ENCODE results near the gene LRRC8D. TPM values are rescaled to one million over a fixed set of nuclear protein-coding genes. Genes with fewer than 3 reads are reported as not detected.
"Not testable (repeated sequence)": the region's sequence is repeated elsewhere in the genome, so short reads cannot be mapped to it uniquely, and the experiment has no call there.

LRRC8D gene
- total RNA-seq, 1 experiment from 2014 or later: 42.0 TPM

- Mint-ChIP-seq H3K4me1 (ENCODE audit: insufficient read depth, unreplicated experiment) (peaks cover 18% of the 10 kb centered on the region), H3K4me3 (ENCODE audit: unreplicated experiment) (no peak overlapping the region), H3K27me3 (ENCODE audit: insufficient read depth, unreplicated experiment) (no peaks in the 10 kb centered on the region), H3K9me3 (ENCODE audit: unreplicated experiment) (no peaks in the 10 kb centered on the region), H3K27ac (ENCODE audit: low read depth, unreplicated experiment) (no peak overlapping the region), H3K36me3 (ENCODE audit: insufficient read depth, unreplicated experiment) (peaks cover 18% of the 10 kb centered on the region)
- POLR2A ChIA-PET: interaction anchor here (0.7 to 4.0 kb wide), 6 partner anchors 9 to 394 kb away, joined by 3 to 22 read pairs (median 5); partner anchors contain the start of gene LRRC8B
- no peak for DNase-seq (ENCODE audit: unreplicated experiment)
- CTCF ChIA-PET: interaction anchor here (1.0 to 3.0 kb wide), 3 partner anchors 26 to 75 kb away, joined by 3 to 8 read pairs (median 3); no protein-coding TSS in a partner anchor
- TF ChIP-seq CTCF (IDR thresholded peaks at IDR 0.05; ENCODE audit: unreplicated experiment): no peak
- BruUV-seq (replicated peaks): no TSS peak
- intact Hi-C loops (cut with micrococcal nuclease): no loop called here
Measured at GRCh38 chr1:89918794-89919155, 97.9 kb downstream of the LRRC8D start.

GRCh38 chr1:89919174-89919573 is 98.3 kb downstream of the LRRC8D start:
- intact Hi-C loops (cut with micrococcal nuclease): no loop called here
- POLR2A ChIA-PET: interaction anchor here (0.6 to 4.0 kb wide), 9 partner anchors 9 to 83 kb away, joined by 3 to 22 read pairs (median 4); no protein-coding TSS in a partner anchor
- no TSS peak for BruUV-seq (replicated peaks)

GRCh38 chr1:89922911-89923310 is 102.1 kb downstream of the LRRC8D start:
- ChIA-PET CTCF (no interaction called here), POLR2A (interaction anchor here (0.6 to 0.8 kb wide), 2 partner anchors 42 to 79 kb away, joined by 3 read pairs; no protein-coding TSS in a partner anchor)
- H3K9me3 Mint-ChIP-seq (ENCODE audit: unreplicated experiment): no peaks in the 10 kb centered on the region
- peaks cover 12% of the 10 kb centered on the region for H3K36me3 Mint-ChIP-seq (ENCODE audit: insufficient read depth, unreplicated experiment)
- H3K4me1 Mint-ChIP-seq (ENCODE audit: insufficient read depth, unreplicated experiment): peaks cover 14% of the 10 kb centered on the region
- H3K4me3 Mint-ChIP-seq (ENCODE audit: unreplicated experiment): no peak overlapping the region
- no peaks in the 10 kb centered on the region for H3K27me3 Mint-ChIP-seq (ENCODE audit: insufficient read depth, unreplicated experiment)
- BruUV-seq (replicated peaks): no TSS peak
- TF ChIP-seq CTCF (IDR thresholded peaks at IDR 0.05; ENCODE audit: unreplicated experiment): no peak
- intact Hi-C loops (cut with micrococcal nuclease): no loop called here
- DNase-seq (ENCODE audit: unreplicated experiment): no peak
- H3K27ac Mint-ChIP-seq (ENCODE audit: low read depth, unreplicated experiment): no peak overlapping the region

More at GRCh38 chr1:89919174-89919573, 98.3 kb downstream of the LRRC8D start:
- Mint-ChIP-seq H3K36me3 (ENCODE audit: insufficient read depth, unreplicated experiment) (peaks cover 18% of the 10 kb centered on the region), H3K27ac (ENCODE audit: low read depth, unreplicated experiment) (no peak overlapping the region), H3K4me1 (ENCODE audit: insufficient read depth, unreplicated experiment) (peaks cover 18% of the 10 kb centered on the region), H3K9me3 (ENCODE audit: unreplicated experiment) (no peaks in the 10 kb centered on the region), H3K27me3 (ENCODE audit: insufficient read depth, unreplicated experiment) (no peaks in the 10 kb centered on the region), H3K4me3 (ENCODE audit: unreplicated experiment) (no peak overlapping the region)
- CTCF ChIA-PET: interaction anchor here (1.0 to 3.0 kb wide), 3 partner anchors 26 to 76 kb away, joined by 3 to 8 read pairs (median 3); no protein-coding TSS in a partner anchor
- no peak for DNase-seq (ENCODE audit: unreplicated experiment)
- no peak for TF ChIP-seq CTCF (IDR thresholded peaks at IDR 0.05; ENCODE audit: unreplicated experiment)

GRCh38 chr1:89923517-89923916 is 102.7 kb downstream of the LRRC8D start:
- Mint-ChIP-seq H3K27ac (ENCODE audit: low read depth, unreplicated experiment) (no peak overlapping the region), H3K27me3 (ENCODE audit: insufficient read depth, unreplicated experiment) (no peaks in the 10 kb centered on the region), H3K9me3 (ENCODE audit: unreplicated experiment) (no peaks in the 10 kb centered on the region), H3K36me3 (ENCODE audit: insufficient read depth, unreplicated experiment) (peaks cover 12% of the 10 kb centered on the region), H3K4me1 (ENCODE audit: insufficient read depth, unreplicated experiment) (peaks cover 10% of the 10 kb centered on the region), H3K4me3 (ENCODE audit: unreplicated experiment) (no peak overlapping the region)
- ChIA-PET POLR2A (interaction anchor here (0.8 kb wide), 1 partner anchor 80 kb away, joined by 3 read pairs; no protein-coding TSS in a partner anchor), CTCF (no interaction called here)
- intact Hi-C loops (cut with micrococcal nuclease): no loop called here
- BruUV-seq (replicated peaks): TSS peak; percentile 11
- TF ChIP-seq CTCF (IDR thresholded peaks at IDR 0.05; ENCODE audit: unreplicated experiment): no peak
- DNase-seq (ENCODE audit: unreplicated experiment): no peak

GRCh38 chr1:89924075-89924474 is 103.2 kb downstream of the LRRC8D start:
- CTCF ChIA-PET: not testable (repeated sequence)

More at GRCh38 chr1:89924075-89924474, 103.2 kb downstream of the LRRC8D start:
- POLR2A ChIA-PET; H3K27ac Mint-ChIP-seq (ENCODE audit: low read depth, unreplicated experiment); intact Hi-C loops (cut with micrococcal nuclease); H3K4me3 Mint-ChIP-seq (ENCODE audit: unreplicated experiment); DNase-seq (ENCODE audit: unreplicated experiment); H3K4me1 Mint-ChIP-seq (ENCODE audit: insufficient read depth, unreplicated experiment); H3K27me3 Mint-ChIP-seq (ENCODE audit: insufficient read depth, unreplicated experiment); BruUV-seq (replicated peaks); H3K9me3 Mint-ChIP-seq (ENCODE audit: unreplicated experiment): not testable (repeated sequence)
- H3K36me3 Mint-ChIP-seq (ENCODE audit: insufficient read depth, unreplicated experiment): peaks cover 12% of the 10 kb centered on the region
